SH-SY5Y (cell line): Measurements from ENCODE around the gene TMEM178A.

Source experiments
- GATA2 ChIP-seq: IDR thresholded peaks from 2 replicates; pipeline ENCODE4 v1.6.1; 2011; ENCODE audit warnings: mild to moderate bottlenecking, low read depth, low read length
- GATA3 ChIP-seq: IDR thresholded peaks from 2 replicates; pipeline ENCODE4 v1.6.1; 2011; ENCODE audit warnings: low read depth, mild to moderate bottlenecking, low read length, moderate library complexity

Gene TMEM178A

GRCh38 chr2:39665811-39666490 lies at the start of gene TMEM178A:
Gene TMEM178A (plus strand): TSS chr2:39665917. CDS start chr2:39665975, 58 bp downstream.
- TF ChIP-seq GATA2, result no peak
- TF ChIP-seq GATA3, result no peak

GRCh38 chr2:39618236-39618635 lies 47.5 kb upstream of the TMEM178A start:
- no peak for TF ChIP-seq GATA3
- TF ChIP-seq GATA2, result no peak

GRCh38 chr2:39618736-39619135 lies 47.0 kb upstream of the TMEM178A start:
- no peak for TF ChIP-seq GATA3
- no peak for TF ChIP-seq GATA2

GRCh38 chr2:39620067-39620466 lies 45.6 kb upstream of the TMEM178A start:
- no peak for TF ChIP-seq GATA2
- TF ChIP-seq GATA3, result no peak

GRCh38 chr2:39621596-39621995 lies 44.1 kb upstream of the TMEM178A start:
- no peak for TF ChIP-seq GATA3
- TF ChIP-seq GATA2, result no peak

- TF ChIP-seq GATA3 (no peak), GATA2 (no peak)
Observed at GRCh38 chr2:39622860-39623259, 42.9 kb upstream of the TMEM178A start.

- TF ChIP-seq GATA3 (no peak), GATA2 (no peak)
Observed at GRCh38 chr2:39623917-39624316, 41.8 kb upstream of the TMEM178A start.

GRCh38 chr2:39625193-39625926 lies 40.4 kb upstream of the TMEM178A start:
- TF ChIP-seq GATA2 (no peak), GATA3 (no peak)

- TF ChIP-seq GATA2 (no peak), GATA3 (no peak)
Observed at GRCh38 chr2:39625927-39626270, 39.8 kb upstream of the TMEM178A start.

- TF ChIP-seq GATA2, result no peak
- no peak for TF ChIP-seq GATA3
Observed at GRCh38 chr2:39629646-39630045, 36.1 kb upstream of the TMEM178A start.

- TF ChIP-seq GATA3 (no peak), GATA2 (no peak)
Observed at GRCh38 chr2:39631256-39631655, 34.5 kb upstream of the TMEM178A start.

GRCh38 chr2:39631718-39632117 lies 34.0 kb upstream of the TMEM178A start:
- TF ChIP-seq GATA2, result no peak
- no peak for TF ChIP-seq GATA3

- TF ChIP-seq GATA3, result no peak
- no peak for TF ChIP-seq GATA2
Observed at GRCh38 chr2:39632876-39633275, 32.8 kb upstream of the TMEM178A start.

GRCh38 chr2:39636306-39636705 lies 29.4 kb upstream of the TMEM178A start:
- TF ChIP-seq GATA3 (no peak), GATA2 (no peak)

- no peak for TF ChIP-seq GATA3
- TF ChIP-seq GATA2, result no peak
Observed at GRCh38 chr2:39638581-39638980, 27.1 kb upstream of the TMEM178A start.

- no peak for TF ChIP-seq GATA3
- TF ChIP-seq GATA2, result no peak
Observed at GRCh38 chr2:39640107-39640506, 25.6 kb upstream of the TMEM178A start.

- TF ChIP-seq GATA2 (no peak), GATA3 (no peak)
Observed at GRCh38 chr2:39640681-39641080, 25.0 kb upstream of the TMEM178A start.

GRCh38 chr2:39641635-39642034 lies 24.1 kb upstream of the TMEM178A start:
- TF ChIP-seq GATA3, result no peak
- TF ChIP-seq GATA2, result no peak
